HepG2 (cell line): Measurements from ENCODE around the gene GNAI2. TPM values are rescaled to one million over a fixed set of nuclear protein-coding genes. Genes with fewer than 3 reads are reported as not detected.

Experiments
- ATF7 ChIP-seq, 2 experiments: fragments of 450-650 bp in 1 of 2; sonication (generic) in 1 of 2; formaldehyde crosslinking in 1 of 2; IDR thresholded peaks; 2 replicates each; pipeline versions ENCODE4 v1.4.0 to v1.6.1; 2016 to 2020; ENCODE audit warnings: antibody characterized with exemption in 1 of 2, mild to moderate bottlenecking in 1 of 2, missing genetic modification reagents in 1 of 2
- KAT8 ChIP-seq: IDR thresholded peaks from 2 replicates; pipeline ENCODE4 v1.6.1; 2016; ENCODE audit warnings: missing genetic modification reagents, missing compliant biosample characterization
- KDM3A ChIP-seq: IDR thresholded peaks from 2 replicates; pipeline ENCODE4 v1.6.1; 2018; ENCODE audit warnings: low read depth, missing compliant biosample characterization
- NCOR1 ChIP-seq: fragments of 200-600 bp; sonication (generic); IDR thresholded peaks from 2 replicates; pipeline ENCODE4 v1.7.0; 2017; ENCODE audit warnings: antibody characterized with exemption, low read length, borderline replicate concordance
- PAF1 ChIP-seq: IDR thresholded peaks from 2 replicates; pipeline ENCODE4 v1.6.1; 2016; ENCODE audit warnings: missing genetic modification reagents, missing compliant biosample characterization
- RBAK ChIP-seq: sonication (generic); formaldehyde crosslinking; IDR thresholded peaks from 2 replicates; pipeline ENCODE4 v1.5.1; 2020; ENCODE audit warnings: mild to moderate bottlenecking, missing genetic modification reagents
- SP1 ChIP-seq, 2 experiments: fragments of 450-650 bp in 1 of 2; sonication (generic) in 1 of 2; formaldehyde crosslinking in 1 of 2; IDR thresholded peaks; 2 replicates each; pipeline versions ENCODE4 v1.4.0 to v1.6.1; 2016 to 2020; ENCODE audit warnings: missing genetic modification reagents in 1 of 2
- U2AF1 ChIP-seq: fragments of 200-400 bp; formaldehyde crosslinking; optimal IDR thresholded peaks from 2 replicates; pipeline ENCODE3; 2017; ENCODE audit warnings: mild to moderate bottlenecking, low read depth, low read length
- ZNF101 ChIP-seq: sonication (generic); formaldehyde crosslinking; IDR thresholded peaks from 2 replicates; pipeline ENCODE4 v1.4.0; 2020; ENCODE audit warnings: mild to moderate bottlenecking, low read depth, missing genetic modification reagents, borderline replicate concordance
- ZNF431 ChIP-seq: sonication (generic); formaldehyde crosslinking; IDR thresholded peaks from 2 replicates; pipeline ENCODE4 v1.9.0; 2022; ENCODE audit warnings: missing genetic modification reagents, low read depth, mild to moderate bottlenecking, borderline replicate concordance
- polyA plus RNA-seq, 8 experiments: library from polyadenylated mRNA; depleted of rRNA in 3 of 8; stranded (reverse) in 7 of 8; unstranded in 1 of 8; fragments of >200 nt; fragmentation: Illumina TruSeq in 4 of 8; extraction: Trizol in 4 of 8; gene quantifications; 2 replicates each; pipeline versions ENCODE4 v1.2.1 to v1.2.3, GENCODE V29; 2011 to 2016; ENCODE audit warnings: low read depth in 4 of 8, missing spikeins in 1 of 8, mixed read lengths in 1 of 8; ENCODE audit not compliant: insufficient read depth in 1 of 8
- total RNA-seq, 5 experiments: library from RNA; depleted of rRNA; stranded (reverse); fragments of >200 nt; fragmentation: Illumina TruSeq; extraction: Trizol; gene quantifications; 2 replicates each; pipeline ENCODE4 v1.2.3, GENCODE V29; 2016; ENCODE audit warnings: low read depth in 1 of 5
- TF ChIP-seq, protein P1 (sequence below): sonication (generic); formaldehyde crosslinking; IDR thresholded peaks from 2 replicates; pipeline ENCODE4 v1.5.1; 2020; ENCODE audit warnings: missing genetic modification reagents, mild to moderate bottlenecking, borderline replicate concordance
- TF ChIP-seq, protein P2 (sequence below): sonication (generic); formaldehyde crosslinking; IDR thresholded peaks from 2 replicates; pipeline ENCODE4 v1.5.0; 2020; ENCODE audit warnings: missing genetic modification reagents
- TF ChIP-seq, protein P3 (sequence below): sonication (generic); formaldehyde crosslinking; IDR thresholded peaks from 2 replicates; pipeline ENCODE4 v1.4.0; 2020; ENCODE audit warnings: missing genetic modification reagents
- TF ChIP-seq, protein P4 (sequence below): sonication (generic); formaldehyde crosslinking; IDR thresholded peaks from 2 replicates; pipeline ENCODE4 v1.9.0; 2021; ENCODE audit warnings: missing genetic modification reagents, mild to moderate bottlenecking, borderline replicate concordance
- TF ChIP-seq, protein P5 (sequence below): sonication (generic); formaldehyde crosslinking; IDR thresholded peaks from 2 replicates; pipeline ENCODE4 v1.5.0; 2020; ENCODE audit warnings: mild to moderate bottlenecking, missing genetic modification reagents, borderline replicate concordance

Gene GNAI2
- total and polyA plus RNA-seq, 2 of the 13 experiments (the other 11 are each of a cell fraction or from before 2014, with no cell fraction given), result 51.1 to 66.2 TPM

DNA sequence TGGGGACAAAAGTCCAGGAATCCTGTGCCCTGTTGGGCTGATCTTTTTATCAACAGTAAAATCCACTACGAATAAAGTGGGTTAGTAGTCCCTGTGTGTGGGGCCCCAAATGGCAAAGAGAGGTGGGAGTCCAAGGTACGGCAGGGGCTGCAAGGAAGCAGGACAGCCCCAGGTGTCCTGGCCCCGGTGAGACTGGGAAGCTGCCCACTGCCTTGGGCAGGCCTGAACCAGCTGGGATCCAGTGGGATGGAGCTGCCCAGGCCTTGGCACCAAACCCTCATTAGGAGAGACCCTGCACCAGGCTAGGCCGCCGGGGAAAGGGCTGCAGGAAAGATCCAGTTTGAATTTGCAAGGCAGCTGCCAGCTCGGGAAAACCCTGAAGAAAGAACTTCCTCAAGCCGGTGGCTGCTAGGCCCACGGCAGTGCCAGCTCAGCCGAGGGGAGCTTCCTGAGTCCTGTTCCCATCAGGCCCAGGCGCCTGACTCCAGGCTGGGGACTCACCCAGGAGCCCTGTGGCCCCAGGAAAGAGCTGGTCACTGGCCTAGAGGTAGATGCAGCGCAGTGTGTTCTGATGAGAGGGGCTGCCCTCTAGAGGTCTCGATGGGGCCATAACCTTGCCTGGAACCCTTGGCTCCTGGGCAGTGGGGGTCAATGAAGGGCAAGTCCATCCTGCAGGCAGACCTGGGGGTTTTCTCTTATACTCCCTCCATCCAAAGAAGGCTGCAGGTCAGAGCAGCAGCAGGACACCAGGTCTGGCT is 14.4 kb upstream of the GNAI2 start (continued):
- TF ChIP-seq, protein P1, sequence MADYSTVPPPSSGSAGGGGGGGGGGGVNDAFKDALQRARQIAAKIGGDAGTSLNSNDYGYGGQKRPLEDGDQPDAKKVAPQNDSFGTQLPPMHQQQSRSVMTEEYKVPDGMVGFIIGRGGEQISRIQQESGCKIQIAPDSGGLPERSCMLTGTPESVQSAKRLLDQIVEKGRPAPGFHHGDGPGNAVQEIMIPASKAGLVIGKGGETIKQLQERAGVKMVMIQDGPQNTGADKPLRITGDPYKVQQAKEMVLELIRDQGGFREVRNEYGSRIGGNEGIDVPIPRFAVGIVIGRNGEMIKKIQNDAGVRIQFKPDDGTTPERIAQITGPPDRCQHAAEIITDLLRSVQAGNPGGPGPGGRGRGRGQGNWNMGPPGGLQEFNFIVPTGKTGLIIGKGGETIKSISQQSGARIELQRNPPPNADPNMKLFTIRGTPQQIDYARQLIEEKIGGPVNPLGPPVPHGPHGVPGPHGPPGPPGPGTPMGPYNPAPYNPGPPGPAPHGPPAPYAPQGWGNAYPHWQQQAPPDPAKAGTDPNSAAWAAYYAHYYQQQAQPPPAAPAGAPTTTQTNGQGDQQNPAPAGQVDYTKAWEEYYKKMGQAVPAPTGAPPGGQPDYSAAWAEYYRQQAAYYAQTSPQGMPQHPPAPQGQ (CRISPR knock-in tag), result no peak
- TF ChIP-seq SP1 (IDR thresholded peaks at IDR 0.05), result no peak
- TF ChIP-seq SP1 (CRISPR knock-in tag; IDR thresholded peaks at IDR 0.05), result no peak
- TF ChIP-seq KAT8 (CRISPR knock-in tag), result peak; percentile 48; the same call in 1 of the 2 replicates
- no peak for TF ChIP-seq ATF7 (IDR thresholded peaks at IDR 0.05)
- no peak for TF ChIP-seq ATF7 (CRISPR knock-in tag; IDR thresholded peaks at IDR 0.05)
- TF ChIP-seq U2AF1, result no peak
- no peak for TF ChIP-seq ZNF431 (CRISPR knock-in tag)
- peak; percentile 68; the same call in 1 of the 2 replicates for TF ChIP-seq PAF1 (CRISPR knock-in tag)
- no peak for TF ChIP-seq ZNF101 (CRISPR knock-in tag)
- no peak; the same call in 1 of the 2 replicates for TF ChIP-seq RBAK (CRISPR knock-in tag)
- TF ChIP-seq, protein P2, sequence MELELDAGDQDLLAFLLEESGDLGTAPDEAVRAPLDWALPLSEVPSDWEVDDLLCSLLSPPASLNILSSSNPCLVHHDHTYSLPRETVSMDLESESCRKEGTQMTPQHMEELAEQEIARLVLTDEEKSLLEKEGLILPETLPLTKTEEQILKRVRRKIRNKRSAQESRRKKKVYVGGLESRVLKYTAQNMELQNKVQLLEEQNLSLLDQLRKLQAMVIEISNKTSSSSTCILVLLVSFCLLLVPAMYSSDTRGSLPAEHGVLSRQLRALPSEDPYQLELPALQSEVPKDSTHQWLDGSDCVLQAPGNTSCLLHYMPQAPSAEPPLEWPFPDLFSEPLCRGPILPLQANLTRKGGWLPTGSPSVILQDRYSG (CRISPR knock-in tag), result no peak
- TF ChIP-seq NCOR1, result no peak
- TF ChIP-seq, protein P3, sequence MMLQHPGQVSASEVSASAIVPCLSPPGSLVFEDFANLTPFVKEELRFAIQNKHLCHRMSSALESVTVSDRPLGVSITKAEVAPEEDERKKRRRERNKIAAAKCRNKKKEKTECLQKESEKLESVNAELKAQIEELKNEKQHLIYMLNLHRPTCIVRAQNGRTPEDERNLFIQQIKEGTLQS, result 0 out of 2 replicates have a peak, but pooled peaks have one; percentile 14
- TF ChIP-seq, protein P4, sequence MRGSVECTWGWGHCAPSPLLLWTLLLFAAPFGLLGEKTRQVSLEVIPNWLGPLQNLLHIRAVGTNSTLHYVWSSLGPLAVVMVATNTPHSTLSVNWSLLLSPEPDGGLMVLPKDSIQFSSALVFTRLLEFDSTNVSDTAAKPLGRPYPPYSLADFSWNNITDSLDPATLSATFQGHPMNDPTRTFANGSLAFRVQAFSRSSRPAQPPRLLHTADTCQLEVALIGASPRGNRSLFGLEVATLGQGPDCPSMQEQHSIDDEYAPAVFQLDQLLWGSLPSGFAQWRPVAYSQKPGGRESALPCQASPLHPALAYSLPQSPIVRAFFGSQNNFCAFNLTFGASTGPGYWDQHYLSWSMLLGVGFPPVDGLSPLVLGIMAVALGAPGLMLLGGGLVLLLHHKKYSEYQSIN (CRISPR knock-in tag), result no peak
- TF ChIP-seq KDM3A, result 0 out of 2 replicates have a peak, but pooled peaks have one; percentile 41
- TF ChIP-seq, protein P5, sequence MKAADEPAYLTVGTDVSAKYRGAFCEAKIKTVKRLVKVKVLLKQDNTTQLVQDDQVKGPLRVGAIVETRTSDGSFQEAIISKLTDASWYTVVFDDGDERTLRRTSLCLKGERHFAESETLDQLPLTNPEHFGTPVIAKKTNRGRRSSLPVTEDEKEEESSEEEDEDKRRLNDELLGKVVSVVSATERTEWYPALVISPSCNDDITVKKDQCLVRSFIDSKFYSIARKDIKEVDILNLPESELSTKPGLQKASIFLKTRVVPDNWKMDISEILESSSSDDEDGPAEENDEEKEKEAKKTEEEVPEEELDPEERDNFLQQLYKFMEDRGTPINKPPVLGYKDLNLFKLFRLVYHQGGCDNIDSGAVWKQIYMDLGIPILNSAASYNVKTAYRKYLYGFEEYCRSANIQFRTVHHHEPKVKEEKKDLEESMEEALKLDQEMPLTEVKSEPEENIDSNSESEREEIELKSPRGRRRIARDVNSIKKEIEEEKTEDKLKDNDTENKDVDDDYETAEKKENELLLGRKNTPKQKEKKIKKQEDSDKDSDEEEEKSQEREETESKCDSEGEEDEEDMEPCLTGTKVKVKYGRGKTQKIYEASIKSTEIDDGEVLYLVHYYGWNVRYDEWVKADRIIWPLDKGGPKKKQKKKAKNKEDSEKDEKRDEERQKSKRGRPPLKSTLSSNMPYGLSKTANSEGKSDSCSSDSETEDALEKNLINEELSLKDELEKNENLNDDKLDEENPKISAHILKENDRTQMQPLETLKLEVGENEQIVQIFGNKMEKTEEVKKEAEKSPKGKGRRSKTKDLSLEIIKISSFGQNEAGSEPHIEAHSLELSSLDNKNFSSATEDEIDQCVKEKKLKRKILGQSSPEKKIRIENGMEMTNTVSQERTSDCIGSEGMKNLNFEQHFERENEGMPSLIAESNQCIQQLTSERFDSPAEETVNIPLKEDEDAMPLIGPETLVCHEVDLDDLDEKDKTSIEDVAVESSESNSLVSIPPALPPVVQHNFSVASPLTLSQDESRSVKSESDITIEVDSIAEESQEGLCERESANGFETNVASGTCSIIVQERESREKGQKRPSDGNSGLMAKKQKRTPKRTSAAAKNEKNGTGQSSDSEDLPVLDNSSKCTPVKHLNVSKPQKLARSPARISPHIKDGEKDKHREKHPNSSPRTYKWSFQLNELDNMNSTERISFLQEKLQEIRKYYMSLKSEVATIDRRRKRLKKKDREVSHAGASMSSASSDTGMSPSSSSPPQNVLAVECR (CRISPR knock-in tag), result peak; percentile 56; the same call in 1 of the 2 replicates
